B cell (primary cell): Measurements from ENCODE around the gene GTPBP6.

Experiments
- EZH2 ChIP-seq: IDR thresholded peaks from 2 replicates; pipeline ENCODE4 v1.6.1; 2012; ENCODE audit warnings: borderline replicate concordance, low read depth, mild to moderate bottlenecking, moderate library complexity, low read length; ENCODE audit not compliant: insufficient read depth, poor library complexity, severe bottlenecking
- TF ChIP-seq, protein P1 (sequence below): fragments of 200-600 bp; IDR thresholded peaks from one replicate; pipeline ENCODE4 v1.8.0; 2022; ENCODE audit warnings: antibody characterized with exemption, mild to moderate bottlenecking

- TF ChIP-seq, protein P1, sequence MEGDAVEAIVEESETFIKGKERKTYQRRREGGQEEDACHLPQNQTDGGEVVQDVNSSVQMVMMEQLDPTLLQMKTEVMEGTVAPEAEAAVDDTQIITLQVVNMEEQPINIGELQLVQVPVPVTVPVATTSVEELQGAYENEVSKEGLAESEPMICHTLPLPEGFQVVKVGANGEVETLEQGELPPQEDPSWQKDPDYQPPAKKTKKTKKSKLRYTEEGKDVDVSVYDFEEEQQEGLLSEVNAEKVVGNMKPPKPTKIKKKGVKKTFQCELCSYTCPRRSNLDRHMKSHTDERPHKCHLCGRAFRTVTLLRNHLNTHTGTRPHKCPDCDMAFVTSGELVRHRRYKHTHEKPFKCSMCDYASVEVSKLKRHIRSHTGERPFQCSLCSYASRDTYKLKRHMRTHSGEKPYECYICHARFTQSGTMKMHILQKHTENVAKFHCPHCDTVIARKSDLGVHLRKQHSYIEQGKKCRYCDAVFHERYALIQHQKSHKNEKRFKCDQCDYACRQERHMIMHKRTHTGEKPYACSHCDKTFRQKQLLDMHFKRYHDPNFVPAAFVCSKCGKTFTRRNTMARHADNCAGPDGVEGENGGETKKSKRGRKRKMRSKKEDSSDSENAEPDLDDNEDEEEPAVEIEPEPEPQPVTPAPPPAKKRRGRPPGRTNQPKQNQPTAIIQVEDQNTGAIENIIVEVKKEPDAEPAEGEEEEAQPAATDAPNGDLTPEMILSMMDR, result no peak
- TF ChIP-seq EZH2, result no peak
Measured at GRCh38 chrX:347351-348117, 28.9 kb upstream of the GTPBP6 start.
